COLO668 (cell line): Measurements from ENCODE around the gene CCNYL1.

Experiments
- DNase-seq: peaks from one replicate; lab custom pipeline; 2025; ENCODE audit not compliant: unreplicated experiment; lab: John Stamatoyannopoulos, UW

Gene CCNYL1

DNA sequence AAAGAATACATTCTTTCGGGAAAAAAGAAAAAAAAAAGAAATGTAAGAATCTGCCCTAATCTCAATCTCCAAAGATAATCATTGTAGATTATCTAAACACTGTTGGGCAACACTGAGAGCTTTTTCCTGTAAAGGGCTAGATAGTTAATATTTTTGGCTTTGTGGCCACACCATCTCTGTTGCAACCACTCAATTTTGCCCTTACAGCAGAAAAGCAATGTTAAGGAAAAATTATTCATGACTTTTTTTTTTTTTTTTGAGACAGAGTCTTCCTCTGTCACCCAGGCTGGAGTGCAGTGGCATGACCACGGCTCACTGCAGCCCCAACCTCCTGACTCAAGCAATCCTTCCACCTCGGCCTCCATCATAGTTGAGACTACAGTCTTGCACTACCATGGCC lies 75.6 kb downstream of the CCNYL1 start:
- no peak for DNase-seq

GRCh38 chr2:207787800-207788199 lies 76.4 kb downstream of the CCNYL1 start:
- DNase-seq: no peak

DNA sequence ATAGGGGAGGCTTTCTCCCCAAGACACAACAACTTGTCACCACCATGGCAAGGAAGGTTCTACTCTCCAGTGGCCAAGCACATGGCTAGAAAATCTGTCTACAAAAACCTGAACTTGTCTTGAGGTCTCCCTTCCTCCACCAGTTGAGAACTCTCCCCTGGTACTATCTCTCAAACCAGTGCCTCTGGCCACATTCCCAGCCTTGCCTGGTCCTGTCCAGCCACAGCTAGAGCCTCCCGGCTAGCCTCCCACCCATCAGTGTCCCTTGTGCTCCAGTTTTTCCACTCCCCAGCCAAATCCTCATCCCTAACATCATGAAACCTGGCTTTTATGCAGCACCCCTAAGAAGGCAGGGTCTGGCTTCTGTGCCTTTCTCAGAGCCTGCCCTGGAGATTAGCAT lies 79.5 kb downstream of the CCNYL1 start:
- no peak for DNase-seq

DNA sequence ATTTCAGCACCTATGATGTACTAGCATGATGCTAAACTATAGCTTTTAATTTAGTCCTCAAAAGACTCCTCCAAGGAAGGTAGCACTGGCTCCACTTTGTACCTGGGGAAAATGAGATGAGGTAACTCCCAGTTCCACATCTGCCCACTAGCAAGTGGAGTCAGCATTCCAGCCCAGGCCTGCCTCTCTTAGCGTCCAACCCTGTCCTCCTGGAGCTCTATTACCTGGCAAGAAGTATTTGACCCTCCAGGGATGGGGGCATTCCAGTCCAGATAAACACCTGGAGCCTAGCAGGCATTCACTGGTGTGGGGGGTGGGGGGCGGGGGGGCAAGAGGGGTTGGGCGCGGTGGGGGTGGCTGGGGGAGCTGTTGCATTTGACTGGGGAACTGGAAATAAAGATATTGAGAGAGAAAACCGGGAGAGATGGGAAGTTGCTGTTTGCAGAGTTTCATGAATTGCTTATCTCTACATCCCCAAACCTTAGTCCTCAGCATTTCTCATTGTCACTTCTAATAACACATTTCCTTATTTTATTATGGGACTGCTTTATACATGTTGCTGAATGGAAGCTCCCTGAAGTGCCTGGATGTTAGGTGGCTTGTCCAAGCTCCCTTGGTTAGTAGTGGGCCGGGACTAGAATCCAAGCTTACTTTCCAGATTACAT lies 80.3 kb downstream of the CCNYL1 start:
- DNase-seq: no peak

DNA sequence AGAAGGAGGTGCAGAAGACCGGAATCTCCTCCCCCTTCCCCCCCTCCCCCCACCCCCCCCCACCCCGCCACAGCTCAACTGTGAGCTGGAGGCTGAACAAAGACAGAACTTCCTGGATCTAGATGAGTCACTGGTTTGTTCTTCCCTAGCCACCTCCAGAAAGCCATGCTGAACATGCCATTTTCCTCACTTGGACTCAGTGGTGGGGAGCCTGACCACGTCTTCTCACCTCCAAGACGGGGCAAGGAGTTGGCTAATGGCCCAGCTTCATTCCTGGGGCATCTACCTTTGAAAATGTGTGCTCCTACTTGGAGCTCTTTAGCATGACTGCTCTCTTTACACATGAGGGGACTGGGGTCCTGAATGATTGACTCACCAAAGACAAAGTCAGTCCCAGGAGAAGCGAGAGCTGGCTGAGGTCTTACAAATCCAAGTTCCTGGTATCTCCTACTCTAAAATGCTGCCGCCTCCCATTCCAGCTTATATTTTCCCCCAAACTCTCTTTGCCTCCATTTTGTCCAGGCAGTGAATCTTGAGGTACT lies 80.9 kb downstream of the CCNYL1 start:
- no peak for DNase-seq

- peak; percentile 63 for DNase-seq
These were observed 85.3 kb downstream of the CCNYL1 start for GRCh38 chr2:207796585-207797350.

DNA sequence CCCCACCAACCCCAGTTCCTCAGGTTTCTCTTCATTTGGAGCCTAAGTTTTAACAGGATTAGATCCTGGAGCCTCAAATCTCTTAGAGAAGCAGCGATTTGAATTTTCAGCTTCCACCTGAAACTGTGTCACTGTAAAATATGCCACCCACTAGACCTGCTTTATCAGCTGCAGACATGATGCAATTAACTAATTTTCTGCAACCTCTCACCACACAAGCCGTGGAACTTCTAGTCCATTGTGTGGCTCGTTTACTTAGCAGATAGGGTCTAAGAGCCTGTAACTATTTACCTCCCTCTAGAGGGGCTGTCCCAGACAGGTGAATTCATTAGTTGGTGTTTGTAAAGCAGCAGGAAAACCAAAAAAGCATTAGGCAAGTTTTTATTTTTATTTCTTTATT lies 89.8 kb downstream of the CCNYL1 start:
- no peak for DNase-seq

GRCh38 chr2:207802650-207803049 lies 91.2 kb downstream of the CCNYL1 start:
- no peak for DNase-seq
